Myocyte (in vitro differentiated cells): ENCODE data around the gene CNKSR3. TPM values are rescaled to one million over a fixed set of nuclear protein-coding genes. Genes with fewer than 3 reads are reported as not detected.
A peak's percentile ranks its signal among the peaks of the same experiment; 100 is the strongest.

Source experiments
- DNase-seq: peaks from one replicate; pipeline ENCODE4 v3.0.0-alpha.2; 2012; ENCODE audit warnings: low read depth
- total RNA-seq: library from RNA; depleted of rRNA; stranded (reverse); fragments of >200 nt; gene quantifications from 2 replicates; pipeline ENCODE4 v1.2.3, GENCODE V29; 2014

Gene CNKSR3
- total RNA-seq, 1 donor from 2014 or later, result 10.0 TPM

GRCh38 chr6:154503658-154504057 lies 6.8 kb downstream of the CNKSR3 start:
- no peak for DNase-seq

- DNase-seq, result no peak
These were observed 7.9 kb downstream of the CNKSR3 start for GRCh38 chr6:154502553-154502952.

- no peak for DNase-seq
These were observed 9.0 kb downstream of the CNKSR3 start for GRCh38 chr6:154501578-154501868.

GRCh38 chr6:154500769-154501577 lies 9.5 kb downstream of the CNKSR3 start:
- DNase-seq, result no peak

- peak; percentile 77 for DNase-seq
These were observed 10.5 kb downstream of the CNKSR3 start for GRCh38 chr6:154499855-154500589.

- DNase-seq, result no peak
These were observed 12.0 kb downstream of the CNKSR3 start for GRCh38 chr6:154498340-154498934.

GRCh38 chr6:154496793-154497517 lies 13.5 kb downstream of the CNKSR3 start:
- DNase-seq, result no peak

- no peak for DNase-seq
These were observed 14.3 kb downstream of the CNKSR3 start for GRCh38 chr6:154496186-154496585.

GRCh38 chr6:154494592-154495311 lies 15.7 kb downstream of the CNKSR3 start:
- no peak for DNase-seq

- DNase-seq, result no peak
These were observed 18.7 kb downstream of the CNKSR3 start for GRCh38 chr6:154491567-154492470.

GRCh38 chr6:154489822-154490221 lies 20.7 kb downstream of the CNKSR3 start:
- DNase-seq, result no peak

GRCh38 chr6:154488802-154489437 lies 21.6 kb downstream of the CNKSR3 start:
- DNase-seq, result peak; percentile 57

GRCh38 chr6:154488248-154488593 lies 22.3 kb downstream of the CNKSR3 start:
- DNase-seq, result no peak

GRCh38 chr6:154487367-154488247 lies 22.9 kb downstream of the CNKSR3 start:
- no peak for DNase-seq

GRCh38 chr6:154485815-154486214 lies 24.7 kb downstream of the CNKSR3 start:
- no peak for DNase-seq

GRCh38 chr6:154484942-154485341 lies 25.5 kb downstream of the CNKSR3 start:
- no peak for DNase-seq

- DNase-seq, result peak; percentile 53
These were observed 27.6 kb downstream of the CNKSR3 start for GRCh38 chr6:154482858-154483257.

- DNase-seq, result no peak
These were observed 28.9 kb downstream of the CNKSR3 start for GRCh38 chr6:154481521-154482013.
